ENCODE data around the gene PGGHG.
"Not testable (repeated sequence)": the region's sequence is repeated elsewhere in the genome, so short reads cannot be mapped to it uniquely, and the experiment has no call there.

Gene PGGHG

DNA sequence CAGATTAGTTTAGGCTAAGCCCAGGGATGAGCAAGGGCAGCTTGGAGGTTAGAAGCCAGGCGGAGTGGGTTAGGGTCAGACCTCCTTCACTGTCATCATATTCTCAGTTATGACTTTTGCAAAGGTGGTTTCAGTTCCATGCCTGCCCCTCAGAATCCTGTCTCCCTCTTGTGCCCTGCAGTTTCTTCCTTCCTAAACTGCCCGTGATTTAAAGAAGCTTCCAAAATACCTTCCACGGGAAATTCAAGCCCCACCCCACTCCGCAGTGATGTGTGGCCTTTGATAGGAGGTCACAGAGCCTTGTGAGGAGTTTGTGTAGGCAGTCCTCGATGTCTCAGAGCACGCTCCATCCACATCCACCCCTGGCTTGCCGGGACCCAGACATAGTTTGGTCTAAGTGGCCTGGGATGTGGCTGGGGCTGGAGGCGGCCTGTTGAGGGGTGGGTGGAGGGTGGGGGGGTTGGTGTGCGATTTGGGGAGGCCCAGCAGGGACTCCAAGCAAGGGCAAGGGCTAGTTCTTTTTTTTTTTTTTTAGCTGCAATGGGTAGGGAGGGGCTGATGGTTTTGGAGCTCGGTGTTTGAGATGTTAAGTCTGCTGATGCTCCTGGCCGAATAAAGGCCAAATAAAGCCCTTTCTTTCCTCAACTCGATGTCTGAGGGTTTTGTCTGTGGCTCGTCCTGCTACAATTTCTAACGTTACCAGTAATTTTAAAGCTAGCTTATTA lies 23.3 kb downstream of the PGGHG start:
- Histone ChIP-seq H3K9ac (no peak overlapping the region), H3K79me2 (no peaks in the 10 kb centered on the region), H3K4me2 (ENCODE audit: low read length) (no peak overlapping the region), H3K27me3 (ENCODE audit: control insufficient read depth, insufficient read depth, low read length) (no peaks in the 10 kb centered on the region), H3K4me1 (peaks cover 6% of the 10 kb centered on the region), H3K9me3 (ENCODE audit: control insufficient read depth, low read length) (no peaks in the 10 kb centered on the region), H3K36me3 (ENCODE audit: control insufficient read depth, insufficient read depth, low read length) (no peaks in the 10 kb centered on the region), H2AFZ (no peak overlapping the region), H3K27ac (peak overlapping the region; percentile 33), H3K4me3 (ENCODE audit: low read depth, low read length) (no peak overlapping the region)
- TF ChIP-seq, protein P1, sequence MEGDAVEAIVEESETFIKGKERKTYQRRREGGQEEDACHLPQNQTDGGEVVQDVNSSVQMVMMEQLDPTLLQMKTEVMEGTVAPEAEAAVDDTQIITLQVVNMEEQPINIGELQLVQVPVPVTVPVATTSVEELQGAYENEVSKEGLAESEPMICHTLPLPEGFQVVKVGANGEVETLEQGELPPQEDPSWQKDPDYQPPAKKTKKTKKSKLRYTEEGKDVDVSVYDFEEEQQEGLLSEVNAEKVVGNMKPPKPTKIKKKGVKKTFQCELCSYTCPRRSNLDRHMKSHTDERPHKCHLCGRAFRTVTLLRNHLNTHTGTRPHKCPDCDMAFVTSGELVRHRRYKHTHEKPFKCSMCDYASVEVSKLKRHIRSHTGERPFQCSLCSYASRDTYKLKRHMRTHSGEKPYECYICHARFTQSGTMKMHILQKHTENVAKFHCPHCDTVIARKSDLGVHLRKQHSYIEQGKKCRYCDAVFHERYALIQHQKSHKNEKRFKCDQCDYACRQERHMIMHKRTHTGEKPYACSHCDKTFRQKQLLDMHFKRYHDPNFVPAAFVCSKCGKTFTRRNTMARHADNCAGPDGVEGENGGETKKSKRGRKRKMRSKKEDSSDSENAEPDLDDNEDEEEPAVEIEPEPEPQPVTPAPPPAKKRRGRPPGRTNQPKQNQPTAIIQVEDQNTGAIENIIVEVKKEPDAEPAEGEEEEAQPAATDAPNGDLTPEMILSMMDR (IDR thresholded peaks at IDR 0.05) = no peak

DNA sequence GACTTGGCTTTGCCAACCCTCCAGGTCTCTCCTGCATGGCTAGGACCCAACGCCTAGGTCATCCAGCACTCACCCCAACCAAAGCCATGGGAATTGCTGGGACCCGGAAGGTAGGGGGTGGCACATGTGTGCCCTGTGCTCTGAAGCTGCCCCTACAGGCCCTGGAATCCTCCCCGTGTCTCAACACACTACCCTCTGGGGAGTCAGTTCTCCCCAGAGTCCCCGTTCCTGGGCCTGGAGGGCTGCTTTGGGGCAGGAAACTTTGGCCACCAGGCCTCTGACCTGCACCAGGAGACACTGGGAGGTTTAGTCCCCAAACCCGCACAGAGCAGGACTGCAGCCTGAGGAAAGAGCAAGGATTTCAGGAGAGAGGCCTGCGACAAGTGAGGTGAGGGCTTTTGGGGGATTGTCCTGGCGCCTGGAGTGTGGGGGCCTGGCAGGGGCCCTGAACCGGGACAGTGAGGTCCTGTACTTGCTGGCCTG lies 24.4 kb downstream of the PGGHG start:
- Histone ChIP-seq H3K4me3 (ENCODE audit: low read depth, low read length) (no peak overlapping the region), H3K9ac (no peak overlapping the region), H3K9me3 (ENCODE audit: control insufficient read depth, low read length) (no peaks in the 10 kb centered on the region), H3K27me3 (ENCODE audit: control insufficient read depth, insufficient read depth, low read length) (no peaks in the 10 kb centered on the region), H3K4me2 (ENCODE audit: low read length) (peak overlapping the region; percentile 68), H3K79me2 (no peaks in the 10 kb centered on the region), H2AFZ (no peak overlapping the region), H3K4me1 (peaks cover 6% of the 10 kb centered on the region), H3K36me3 (ENCODE audit: control insufficient read depth, insufficient read depth, low read length) (no peaks in the 10 kb centered on the region), H3K27ac (peak overlapping the region; percentile 81)
- TF ChIP-seq, protein P1 (IDR thresholded peaks at IDR 0.05) = no peak

DNA sequence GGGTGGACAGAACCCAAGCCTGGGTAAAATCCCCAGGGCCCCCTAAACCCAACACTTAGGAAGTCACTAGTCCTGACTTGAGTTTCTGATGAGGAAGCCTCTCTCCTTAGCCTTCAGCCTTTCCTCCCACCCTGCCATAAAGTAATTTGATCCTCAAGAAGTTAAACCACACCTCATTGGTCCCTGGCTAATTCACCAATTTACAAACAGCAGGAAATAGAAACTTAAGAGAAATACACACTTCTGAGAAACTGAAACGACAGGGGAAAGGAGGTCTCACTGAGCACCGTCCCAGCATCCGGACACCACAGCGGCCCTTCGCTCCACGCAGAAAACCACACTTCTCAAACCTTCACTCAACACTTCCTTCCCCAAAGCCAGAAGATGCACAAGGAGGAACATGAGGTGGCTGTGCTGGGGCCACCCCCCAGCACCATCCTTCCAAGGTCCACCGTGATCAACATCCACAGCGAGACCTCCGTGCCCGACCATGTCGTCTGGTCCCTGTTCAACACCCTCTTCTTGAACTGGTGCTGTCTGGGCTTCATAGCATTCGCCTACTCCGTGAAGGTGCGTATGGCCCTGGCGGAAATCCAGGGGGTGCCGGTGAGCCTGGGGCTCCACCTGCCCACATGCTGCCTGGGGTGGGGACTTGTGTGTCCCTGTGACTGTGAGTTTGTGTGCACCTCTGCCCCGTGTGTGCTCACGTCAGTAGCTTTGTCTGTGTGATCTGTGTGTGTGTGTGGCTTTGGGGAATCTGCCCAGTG lies 25.0 kb downstream of the PGGHG start, which contains the start of gene IFITM1:
IFITM1 (plus strand) TSS at position 254 of the 767 bp plus-strand sequence; CDS start at position 385, 131 bp downstream.
- Histone ChIP-seq H3K36me3 (ENCODE audit: control insufficient read depth, insufficient read depth, low read length) (no peaks in the 10 kb centered on the region), H3K4me2 (ENCODE audit: low read length) (peak within 1 kb of the TSS; percentile 68), H3K9ac (no peak within 1 kb of the TSS), H3K4me1 (peaks cover 6% of the 10 kb centered on the region), H3K79me2 (no peaks in the 10 kb centered on the region), H3K27me3 (ENCODE audit: control insufficient read depth, insufficient read depth, low read length) (no peaks in the 10 kb centered on the region), H3K9me3 (ENCODE audit: control insufficient read depth, low read length) (no peaks in the 10 kb centered on the region), H2AFZ (no peak within 1 kb of the TSS), H3K27ac (peak within 1 kb of the TSS; percentile 81), H3K4me3 (ENCODE audit: low read depth, low read length) (peak within 1 kb of the TSS; percentile 61)
- TF ChIP-seq, protein P1 (IDR thresholded peaks at IDR 0.05) = no peak

DNA sequence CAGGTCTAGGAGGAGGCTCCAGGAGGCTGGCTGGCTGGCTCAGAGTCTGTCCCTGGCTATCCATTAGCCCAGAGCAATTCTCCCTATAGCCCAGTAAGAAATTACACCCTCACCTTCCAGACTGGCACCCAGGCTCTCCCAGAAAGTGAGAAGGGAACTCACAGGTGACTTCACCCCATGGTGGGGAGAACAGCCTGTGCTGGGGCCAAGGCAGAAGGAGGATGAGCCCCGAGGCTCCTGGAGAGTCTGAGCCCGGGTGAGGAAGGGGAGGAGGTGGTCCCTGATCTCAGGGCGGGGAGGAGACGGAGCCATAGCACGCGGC lies 25.6 kb downstream of the PGGHG start:
- H3K4me3 ChIP-seq (ENCODE audit: low read depth, low read length) = peak overlapping the region; percentile 61
- not testable (repeated sequence) for H3K9me3 ChIP-seq (ENCODE audit: control insufficient read depth, low read length); H3K79me2 ChIP-seq; H3K36me3 ChIP-seq (ENCODE audit: control insufficient read depth, insufficient read depth, low read length); H3K9ac ChIP-seq; H2AFZ ChIP-seq; H3K27me3 ChIP-seq (ENCODE audit: control insufficient read depth, insufficient read depth, low read length); H3K4me2 ChIP-seq (ENCODE audit: low read length); H3K4me1 ChIP-seq
- peak overlapping the region; percentile 81 for H3K27ac ChIP-seq

DNA sequence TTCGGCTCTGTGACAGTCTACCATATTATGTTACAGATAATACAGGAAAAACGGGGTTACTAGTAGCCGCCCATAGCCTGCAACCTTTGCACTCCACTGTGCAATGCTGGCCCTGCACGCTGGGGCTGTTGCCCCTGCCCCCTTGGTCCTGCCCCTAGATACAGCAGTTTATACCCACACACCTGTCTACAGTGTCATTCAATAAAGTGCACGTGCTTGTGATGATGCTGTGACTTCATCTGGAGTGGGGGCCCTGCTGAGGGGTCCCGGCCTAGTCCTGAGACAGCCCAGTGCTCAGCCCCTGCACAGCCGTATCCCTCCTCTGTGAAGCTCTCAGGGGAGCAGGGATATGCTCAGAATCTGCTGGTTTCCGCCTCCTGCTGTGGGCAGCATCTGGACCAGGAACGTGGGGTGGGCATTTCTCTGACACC lies 26.1 kb downstream of the PGGHG start:
- Histone ChIP-seq H3K27ac (peak overlapping the region; percentile 81), H3K9me3 (ENCODE audit: control insufficient read depth, low read length) (no peaks in the 10 kb centered on the region), H3K9ac (no peak overlapping the region), H3K36me3 (ENCODE audit: control insufficient read depth, insufficient read depth, low read length) (no peaks in the 10 kb centered on the region), H2AFZ (no peak overlapping the region), H3K79me2 (no peaks in the 10 kb centered on the region), H3K27me3 (ENCODE audit: control insufficient read depth, insufficient read depth, low read length) (no peaks in the 10 kb centered on the region), H3K4me1 (no peaks in the 10 kb centered on the region), H3K4me2 (ENCODE audit: low read length) (peak overlapping the region; percentile 38), H3K4me3 (ENCODE audit: low read depth, low read length) (peak overlapping the region; percentile 23)
- TF ChIP-seq, protein P1 (IDR thresholded peaks at IDR 0.05) = no peak

Measured in parathyroid adenoma (tissue), 2 donors.